Hepatocyte (in vitro differentiated cells): ENCODE measurements around the gene SSBP2.

ENCODE experiments used
- CTCF ChIP-seq: fragments of 200-600 bp; sonication (generic); IDR thresholded peaks from 2 replicates; pipeline ENCODE4 v1.5.1; 2016; ENCODE audit warnings: antibody characterized with exemption, mild to moderate bottlenecking; ENCODE audit not compliant: poor library complexity
- EZH2 ChIP-seq: fragments of 200-600 bp; sonication (generic); IDR thresholded peaks from 2 replicates; pipeline ENCODE4 v1.6.1; 2016; ENCODE audit warnings: antibody characterized with exemption, mild to moderate bottlenecking, borderline replicate concordance

GRCh38 chr5:81728301-81728700 is 22.6 kb downstream of the SSBP2 start:
- no peak for TF ChIP-seq EZH2
- no peak for TF ChIP-seq CTCF
